Astrocyte of the spinal cord (primary cell): ENCODE data around the gene HACD2.

ENCODE experiments used
- DNase-seq: peaks from one replicate; pipeline ENCODE4 v3.0.0; 2011; ENCODE audit warnings: low read depth, low spot score
- H3K4me3 ChIP-seq: 2 replicates; pipeline ENCODE4 v1.5.1; 2011; ENCODE audit warnings: low read depth, mild to moderate bottlenecking, low read length, moderate library complexity
- CTCF ChIP-seq: IDR thresholded peaks from 2 replicates; pipeline ENCODE4 v1.5.1; 2012; ENCODE audit warnings: low read depth, mild to moderate bottlenecking, low read length, inconsistent platforms
- in situ Hi-C: cut with HindIII; loops from 2 replicates; pipeline ENCODE4 v1.10.0; 2017; ENCODE audit warnings: low sequenced_read_pairs

HACD2 gene

GRCh38 chr3:123444023-123444422 is 140.8 kb downstream of the HACD2 start:
- no peak for TF ChIP-seq CTCF
- in situ Hi-C loops: no loop called here
- H3K4me3 ChIP-seq: no peak overlapping the region
- no peak for DNase-seq

DNA sequence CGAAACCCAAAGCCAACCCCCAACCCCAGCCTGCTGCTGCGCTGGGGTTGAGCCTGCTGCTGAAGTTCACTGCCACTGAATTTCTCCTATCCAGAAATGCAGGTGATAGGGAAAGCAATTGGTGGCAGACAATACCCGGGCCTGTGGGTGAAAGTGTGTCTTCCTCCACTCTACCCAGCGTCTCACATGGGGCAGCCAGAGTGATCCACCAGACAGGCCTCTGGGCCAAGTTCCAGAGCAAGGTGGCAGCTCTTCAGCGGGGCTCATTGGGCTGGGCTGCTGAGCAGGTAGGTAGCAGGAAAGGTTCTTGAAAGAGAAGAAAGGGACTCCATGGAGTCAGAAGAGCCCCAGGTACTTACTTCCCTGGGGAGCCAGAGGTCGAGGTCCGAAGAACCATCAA is 141.9 kb downstream of the HACD2 start:
- no peak for TF ChIP-seq CTCF

DNA sequence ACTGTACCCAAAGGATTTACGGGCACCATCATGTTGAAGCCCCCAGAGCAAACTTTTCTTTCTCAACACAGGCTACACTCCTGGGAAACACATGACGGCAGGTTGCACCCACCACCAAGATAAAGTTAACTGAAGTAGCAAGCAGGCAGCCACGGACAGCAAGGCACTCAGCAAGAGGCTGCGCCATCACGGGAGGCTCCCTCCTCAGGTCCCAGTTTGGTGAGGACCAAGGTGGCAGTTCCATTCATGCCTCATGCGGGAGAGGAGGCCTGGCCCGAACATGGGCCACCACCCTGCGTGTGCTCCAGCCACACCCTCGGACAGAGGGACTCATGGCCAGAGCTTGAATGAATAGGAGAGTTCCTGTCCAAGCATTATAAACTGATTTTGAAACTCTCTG is 142.7 kb downstream of the HACD2 start:
- H3K4me3 ChIP-seq: no peak overlapping the region
- no peak for TF ChIP-seq CTCF
- DNase-seq: no peak
- in situ Hi-C loops: no loop called here

More for the DNA sequence above, 141.9 kb downstream of the HACD2 start:
- DNase-seq: no peak
- in situ Hi-C loops: no loop called here
- no peak overlapping the region for H3K4me3 ChIP-seq
